GM12892 (cell line): ENCODE data around the gene FAM200A.

Experiments used
- POLR2A ChIP-seq: IDR thresholded peaks from 2 replicates; pipeline ENCODE4 v1.6.1; 2011; ENCODE audit warnings: low read depth, low read length, control low read depth
- POLR2AphosphoS5 ChIP-seq: IDR thresholded peaks from 2 replicates; pipeline ENCODE4 v1.6.1; 2011; ENCODE audit warnings: low read depth, low read length, control low read depth

- no peak for TF ChIP-seq POLR2A
- TF ChIP-seq POLR2AphosphoS5: no peak
Measured at GRCh38 chr7:99563650-99564049, 11.7 kb upstream of the FAM200A start.
